ENCODE data around the gene RAD23A.

DNA sequence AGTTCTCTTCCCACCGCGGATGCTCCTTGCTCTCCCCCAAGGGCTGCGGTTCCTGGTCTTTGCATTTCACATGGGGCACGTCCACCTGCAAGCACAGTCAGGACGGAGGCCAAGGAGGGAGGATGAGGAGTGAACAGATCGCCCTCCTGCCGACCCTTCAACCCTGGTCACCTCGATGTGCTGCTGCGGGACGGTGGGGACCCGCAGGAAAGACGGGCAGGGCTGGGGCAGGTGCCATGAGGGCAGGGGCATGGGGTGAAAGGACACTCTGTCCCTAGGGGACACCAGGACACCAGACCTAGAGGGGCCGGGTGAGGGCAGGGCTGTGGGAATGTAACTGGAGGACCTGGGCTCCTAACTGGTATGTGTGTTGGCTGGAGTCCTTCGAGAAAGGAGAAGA is 27.4 kb upstream of the RAD23A start:
- no peak for TF ChIP-seq EZH2 (IDR thresholded peaks at IDR 0.05; ENCODE audit: insufficient read depth, poor library complexity, severe bottlenecking)
- no peak for TF ChIP-seq EZH2phosphoT487 (IDR thresholded peaks at IDR 0.05; ENCODE audit: insufficient read depth, low read depth)

Measured in GM23248 (cell line).